ENCODE results near the gene FBXL17.

DNA sequence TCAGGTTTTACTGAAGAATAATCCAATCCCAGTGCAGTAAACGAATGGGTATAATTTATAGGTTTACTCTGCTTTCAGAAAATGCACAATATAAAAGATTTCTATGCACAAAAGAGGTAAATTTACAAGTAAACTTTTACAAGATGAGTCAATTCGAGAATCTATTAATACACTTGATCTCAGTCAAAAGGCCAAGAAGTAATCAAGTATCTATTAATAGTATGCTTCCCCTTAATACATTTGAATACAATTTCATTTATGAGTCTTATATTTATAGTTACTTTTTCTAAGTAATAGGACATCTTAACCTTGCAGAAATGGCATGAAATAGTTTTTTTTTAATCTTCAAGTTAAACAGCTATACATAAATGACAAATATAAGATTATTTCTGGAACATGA, 355.9 kb downstream of the FBXL17 start:
- TF ChIP-seq ZNF423 (CRISPR knock-in tag; IDR thresholded peaks at IDR 0.05) (no peak), FOXP1 (CRISPR knock-in tag; IDR thresholded peaks at IDR 0.05; ENCODE audit: borderline replicate concordance) (no peak), ZBTB21 (CRISPR knock-in tag; IDR thresholded peaks at IDR 0.05; ENCODE audit: borderline replicate concordance) (no peak), CREB1 (CRISPR knock-in tag; IDR thresholded peaks at IDR 0.05) (no peak), SP1 (CRISPR knock-in tag; conservative IDR thresholded peaks at IDR 0.05) (no peak)
- TF ChIP-seq, protein P1, sequence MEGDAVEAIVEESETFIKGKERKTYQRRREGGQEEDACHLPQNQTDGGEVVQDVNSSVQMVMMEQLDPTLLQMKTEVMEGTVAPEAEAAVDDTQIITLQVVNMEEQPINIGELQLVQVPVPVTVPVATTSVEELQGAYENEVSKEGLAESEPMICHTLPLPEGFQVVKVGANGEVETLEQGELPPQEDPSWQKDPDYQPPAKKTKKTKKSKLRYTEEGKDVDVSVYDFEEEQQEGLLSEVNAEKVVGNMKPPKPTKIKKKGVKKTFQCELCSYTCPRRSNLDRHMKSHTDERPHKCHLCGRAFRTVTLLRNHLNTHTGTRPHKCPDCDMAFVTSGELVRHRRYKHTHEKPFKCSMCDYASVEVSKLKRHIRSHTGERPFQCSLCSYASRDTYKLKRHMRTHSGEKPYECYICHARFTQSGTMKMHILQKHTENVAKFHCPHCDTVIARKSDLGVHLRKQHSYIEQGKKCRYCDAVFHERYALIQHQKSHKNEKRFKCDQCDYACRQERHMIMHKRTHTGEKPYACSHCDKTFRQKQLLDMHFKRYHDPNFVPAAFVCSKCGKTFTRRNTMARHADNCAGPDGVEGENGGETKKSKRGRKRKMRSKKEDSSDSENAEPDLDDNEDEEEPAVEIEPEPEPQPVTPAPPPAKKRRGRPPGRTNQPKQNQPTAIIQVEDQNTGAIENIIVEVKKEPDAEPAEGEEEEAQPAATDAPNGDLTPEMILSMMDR (IDR thresholded peaks at IDR 0.05) = no peak
- TF ChIP-seq, protein P2, sequence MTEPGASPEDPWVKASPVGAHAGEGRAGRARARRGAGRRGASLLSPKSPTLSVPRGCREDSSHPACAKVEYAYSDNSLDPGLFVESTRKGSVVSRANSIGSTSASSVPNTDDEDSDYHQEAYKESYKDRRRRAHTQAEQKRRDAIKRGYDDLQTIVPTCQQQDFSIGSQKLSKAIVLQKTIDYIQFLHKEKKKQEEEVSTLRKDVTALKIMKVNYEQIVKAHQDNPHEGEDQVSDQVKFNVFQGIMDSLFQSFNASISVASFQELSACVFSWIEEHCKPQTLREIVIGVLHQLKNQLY (CRISPR knock-in tag; IDR thresholded peaks at IDR 0.05) = no peak
- TF ChIP-seq, protein P3, sequence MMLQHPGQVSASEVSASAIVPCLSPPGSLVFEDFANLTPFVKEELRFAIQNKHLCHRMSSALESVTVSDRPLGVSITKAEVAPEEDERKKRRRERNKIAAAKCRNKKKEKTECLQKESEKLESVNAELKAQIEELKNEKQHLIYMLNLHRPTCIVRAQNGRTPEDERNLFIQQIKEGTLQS (CRISPR knock-in tag; conservative IDR thresholded peaks at IDR 0.05) = no peak
- TF ChIP-seq, protein P4, sequence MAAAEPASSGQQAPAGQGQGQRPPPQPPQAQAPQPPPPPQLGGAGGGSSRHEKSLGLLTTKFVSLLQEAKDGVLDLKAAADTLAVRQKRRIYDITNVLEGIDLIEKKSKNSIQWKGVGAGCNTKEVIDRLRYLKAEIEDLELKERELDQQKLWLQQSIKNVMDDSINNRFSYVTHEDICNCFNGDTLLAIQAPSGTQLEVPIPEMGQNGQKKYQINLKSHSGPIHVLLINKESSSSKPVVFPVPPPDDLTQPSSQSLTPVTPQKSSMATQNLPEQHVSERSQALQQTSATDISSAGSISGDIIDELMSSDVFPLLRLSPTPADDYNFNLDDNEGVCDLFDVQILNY (CRISPR knock-in tag; IDR thresholded peaks at IDR 0.05) = no peak

Measured in WTC11 (cell line).